NCI-H2196 treated with DMSO at 0.1 percent for 48 hours (cell line): Measurements from ENCODE around the gene RELL1.
A peak's percentile ranks its signal among the peaks of the same experiment; 100 is the strongest.

Experiments used
- DNase-seq: peaks from one replicate; lab custom pipeline; 2025; ENCODE audit not compliant: unreplicated experiment; lab: John Stamatoyannopoulos, UW

Gene RELL1

GRCh38 chr4:37667197-37668100 lies 18.7 kb downstream of the RELL1 start:
- no peak for DNase-seq

- DNase-seq = no peak
Measured at GRCh38 chr4:37666625-37667071, 19.5 kb downstream of the RELL1 start.

DNA sequence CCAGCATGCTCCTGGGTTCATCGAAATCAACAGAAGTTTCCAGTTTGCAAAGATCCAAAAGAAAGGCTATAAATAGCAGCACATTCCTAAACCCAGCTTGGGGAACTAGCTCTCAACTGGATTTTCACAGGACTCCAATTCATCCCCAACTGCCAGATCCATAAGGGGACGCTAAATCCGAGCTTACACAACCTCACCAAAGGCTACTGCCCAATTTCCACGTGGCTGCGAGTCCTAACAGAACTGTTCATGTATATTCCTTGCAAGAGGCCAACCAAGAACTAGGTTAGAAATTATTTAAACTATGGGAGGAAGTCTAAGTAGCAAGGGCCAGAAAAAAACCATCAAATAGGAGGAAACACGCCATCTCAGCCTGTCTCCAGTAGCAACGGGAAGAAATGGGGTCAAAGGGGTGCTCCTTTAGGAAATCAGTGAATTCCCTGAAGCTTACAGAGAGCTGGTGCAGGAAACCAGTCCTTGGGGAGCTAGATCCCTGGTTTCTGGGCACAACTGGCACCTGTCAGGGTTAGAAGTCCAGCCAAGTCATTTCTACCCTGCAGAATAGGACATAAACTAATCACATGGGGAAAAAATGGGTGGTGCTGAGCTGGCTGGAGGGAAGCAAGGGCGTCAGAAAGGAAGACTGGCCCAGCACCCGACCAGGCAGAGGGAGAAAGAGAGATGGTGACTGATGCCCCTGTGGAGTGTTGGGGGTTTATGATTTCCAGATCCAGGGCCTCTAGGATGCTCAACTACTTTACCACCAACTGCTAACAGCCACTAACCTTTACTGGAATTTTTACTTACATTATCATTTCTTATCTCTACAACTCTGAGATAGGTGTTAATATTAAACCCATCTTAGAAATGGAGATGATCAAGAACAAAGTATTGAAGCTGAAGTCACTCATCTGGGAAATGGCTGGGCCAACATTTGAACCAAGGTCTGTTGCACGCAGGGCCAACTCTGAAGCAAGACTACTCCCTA lies 20.5 kb downstream of the RELL1 start:
- DNase-seq = no peak

- DNase-seq = no peak
Measured at GRCh38 chr4:37664696-37665095, 21.5 kb downstream of the RELL1 start.

DNA sequence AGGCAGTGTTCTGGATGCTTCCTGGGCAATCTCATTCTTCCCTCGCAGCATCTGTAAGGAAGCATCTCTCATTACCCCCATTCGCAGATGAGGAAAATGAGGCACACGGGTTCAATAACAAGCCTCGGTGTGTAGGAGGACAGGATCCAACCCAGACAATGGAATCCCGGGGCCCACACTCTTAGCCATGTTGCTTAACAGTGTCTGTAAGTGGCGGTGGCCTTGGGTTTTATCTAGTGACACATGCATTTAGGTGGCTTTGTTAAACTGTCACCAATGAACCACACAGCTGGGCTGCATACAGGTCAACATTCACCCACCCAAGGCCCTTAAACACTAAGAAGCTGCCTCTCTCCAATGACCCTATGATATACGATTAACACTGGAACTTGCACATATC lies 22.6 kb downstream of the RELL1 start:
- no peak for DNase-seq

GRCh38 chr4:37662861-37663390 lies 23.2 kb downstream of the RELL1 start:
- DNase-seq = no peak

- DNase-seq = no peak
Measured at GRCh38 chr4:37662251-37662650, 23.9 kb downstream of the RELL1 start.

DNA sequence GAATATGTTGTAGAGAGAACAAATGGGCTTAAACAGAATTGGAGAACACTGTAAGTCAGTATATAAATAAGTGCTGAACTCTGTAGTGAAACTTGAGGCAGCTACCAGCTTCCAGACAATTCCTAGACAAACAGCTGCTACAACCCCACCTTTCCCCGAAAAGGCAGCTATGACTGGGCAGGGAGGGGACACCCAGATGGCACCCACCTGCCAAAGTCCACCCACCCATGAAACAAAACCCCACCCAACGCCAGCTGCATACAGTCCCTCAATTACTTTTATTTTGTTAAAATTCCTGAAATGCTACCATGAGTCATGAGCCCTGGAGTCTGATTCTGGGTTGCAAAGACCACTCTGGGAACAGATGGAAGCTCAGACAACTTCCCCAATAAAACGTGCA lies 24.4 kb downstream of the RELL1 start:
- no peak for DNase-seq

DNA sequence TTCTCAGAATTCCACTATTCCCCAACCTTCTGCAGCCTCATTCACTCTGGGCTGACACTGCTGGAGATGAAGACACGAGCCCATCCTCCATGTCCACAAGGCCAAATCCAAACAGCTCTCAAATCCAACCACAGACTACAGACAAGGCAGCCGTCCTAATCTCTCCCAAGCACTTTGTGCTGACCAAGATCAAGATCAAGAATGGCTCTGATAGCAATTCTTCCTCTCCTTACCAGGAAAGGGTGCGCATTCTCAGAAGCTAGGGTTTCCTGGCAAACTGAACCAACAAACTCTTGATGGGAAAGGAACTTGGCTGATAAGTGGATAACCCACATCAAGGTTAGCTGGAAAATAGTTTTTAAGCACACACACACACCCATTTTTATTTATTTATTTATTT lies 26.5 kb downstream of the RELL1 start:
- no peak for DNase-seq

GRCh38 chr4:37656649-37657048 lies 29.5 kb downstream of the RELL1 start:
- DNase-seq = no peak

DNA sequence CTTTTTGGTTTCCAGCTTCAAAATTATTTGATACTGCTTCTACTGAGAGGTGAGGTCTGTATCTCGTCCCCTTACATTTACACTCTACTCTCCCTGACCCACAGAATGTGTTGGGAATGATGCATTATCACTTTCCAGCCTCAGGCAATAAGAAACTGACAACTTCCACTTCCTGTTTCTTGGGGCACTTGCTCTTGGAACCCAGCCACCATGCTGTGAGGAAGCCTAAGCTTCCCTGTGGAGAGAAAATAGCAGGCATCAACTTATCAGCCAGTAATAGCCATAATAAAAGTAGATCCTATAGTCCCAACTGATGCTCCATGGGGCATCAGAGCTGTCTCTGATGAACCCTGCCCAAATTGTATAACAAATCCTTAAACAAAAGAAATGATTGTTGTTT lies 32.6 kb downstream of the RELL1 start:
- DNase-seq = no peak

DNA sequence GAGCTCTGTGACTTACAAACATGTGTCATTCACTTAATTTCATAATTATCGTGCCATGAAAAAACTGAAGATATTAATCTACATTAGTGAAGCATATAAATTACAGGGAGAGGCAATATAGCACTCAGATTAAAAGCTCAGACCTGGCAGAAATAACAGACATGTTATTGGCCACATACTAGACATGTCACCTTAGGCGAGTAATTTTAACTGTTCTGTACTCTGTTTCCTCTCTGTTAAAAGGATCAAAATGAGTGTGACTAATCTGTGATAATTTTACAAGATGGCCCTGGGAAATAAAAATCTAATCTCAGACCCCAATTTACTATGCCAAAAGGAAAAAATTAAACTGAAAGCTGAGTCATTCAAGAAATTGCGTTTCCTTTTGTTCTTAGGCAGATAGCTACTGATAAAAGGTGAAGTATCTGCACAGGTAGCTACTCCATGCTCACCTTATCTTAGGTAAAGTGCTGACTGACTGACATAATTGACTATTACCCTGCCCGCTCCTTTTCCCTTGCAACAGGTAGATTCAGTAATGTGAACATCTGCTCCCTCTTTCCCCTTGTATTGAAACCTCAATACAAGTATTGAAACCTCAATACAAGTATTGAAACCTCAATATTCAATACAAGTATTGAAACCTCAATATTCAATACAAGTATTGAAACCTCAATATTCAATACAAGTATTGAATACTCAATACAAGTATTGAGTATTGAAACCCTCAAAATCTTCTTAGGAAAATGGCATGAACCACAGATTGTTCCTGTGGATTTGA lies 33.2 kb downstream of the RELL1 start:
- DNase-seq = no peak

- DNase-seq = no peak
Measured at GRCh38 chr4:37651781-37652377, 34.3 kb downstream of the RELL1 start.

DNA sequence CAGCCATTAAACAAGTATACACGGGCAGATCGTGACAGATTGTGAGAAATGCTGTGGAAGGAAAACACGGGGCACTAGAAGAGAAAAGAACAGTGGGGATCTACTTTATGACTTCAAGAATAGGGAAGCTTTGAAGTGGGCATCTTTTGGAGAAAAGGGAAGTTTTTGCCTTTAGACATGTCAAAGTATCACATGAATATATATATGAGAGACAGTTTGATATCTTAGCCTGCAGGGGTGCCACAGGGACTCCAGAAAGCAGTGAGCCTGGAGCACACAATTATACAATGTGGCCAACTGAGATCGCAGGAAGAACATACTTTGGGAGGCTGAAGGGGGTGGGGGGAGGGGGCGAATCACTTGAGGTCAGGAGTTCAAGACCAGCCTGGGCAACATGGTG lies 35.7 kb downstream of the RELL1 start:
- no peak for DNase-seq

DNA sequence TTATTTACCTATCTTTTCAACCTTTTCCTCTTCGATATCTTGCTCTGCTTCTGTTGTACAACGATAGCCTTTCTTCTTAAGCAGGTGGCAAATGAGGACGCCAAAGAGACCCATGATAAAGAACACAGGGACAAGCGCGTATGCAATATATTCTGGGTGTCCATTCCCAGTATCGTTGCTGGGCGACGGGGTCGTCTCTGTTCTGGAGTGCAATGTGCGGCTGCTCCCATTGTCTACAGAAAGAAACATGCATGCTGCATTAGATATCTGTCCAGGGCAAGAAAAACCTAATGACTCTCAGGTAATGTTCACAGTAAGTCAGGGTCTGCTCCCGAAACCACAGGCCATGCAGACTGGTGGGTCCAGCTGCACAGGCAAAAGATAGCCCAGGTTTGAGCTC lies 36.9 kb downstream of the RELL1 start:
- DNase-seq = no peak

DNA sequence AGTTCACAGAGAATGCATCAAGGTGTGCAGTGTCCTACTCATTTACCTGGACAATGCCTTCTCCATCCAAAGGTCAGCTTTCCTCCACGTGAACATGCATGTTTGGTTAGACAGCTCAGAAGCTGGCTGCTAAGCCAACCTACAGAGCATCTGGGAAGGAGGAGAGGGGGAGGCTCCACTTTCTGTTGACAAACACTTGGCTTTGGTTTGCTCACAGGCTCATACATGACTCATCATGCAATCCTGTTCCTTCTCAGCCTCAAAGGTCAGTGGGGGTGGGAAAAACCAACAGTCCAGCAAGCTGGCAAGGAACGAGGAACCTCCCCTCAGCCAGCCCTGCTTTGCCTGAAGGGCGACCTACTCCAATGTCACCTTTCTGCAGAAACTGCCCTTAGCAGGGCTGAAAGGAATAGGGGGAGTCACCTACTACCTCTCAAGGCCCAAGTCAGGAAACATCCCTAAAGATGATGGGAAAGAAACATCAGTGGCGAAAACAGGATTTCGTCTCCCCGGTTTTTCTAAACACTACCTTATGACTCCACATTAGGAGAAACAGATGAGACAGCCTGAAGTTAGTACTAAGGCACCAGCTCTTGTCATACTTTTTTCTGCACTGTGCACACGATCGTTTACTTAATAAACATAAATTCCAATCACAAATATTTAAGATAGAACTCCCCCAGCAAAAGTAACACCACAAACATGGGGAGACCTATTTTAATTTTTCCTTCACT lies 37.9 kb downstream of the RELL1 start:
- DNase-seq = peak; percentile 87

DNA sequence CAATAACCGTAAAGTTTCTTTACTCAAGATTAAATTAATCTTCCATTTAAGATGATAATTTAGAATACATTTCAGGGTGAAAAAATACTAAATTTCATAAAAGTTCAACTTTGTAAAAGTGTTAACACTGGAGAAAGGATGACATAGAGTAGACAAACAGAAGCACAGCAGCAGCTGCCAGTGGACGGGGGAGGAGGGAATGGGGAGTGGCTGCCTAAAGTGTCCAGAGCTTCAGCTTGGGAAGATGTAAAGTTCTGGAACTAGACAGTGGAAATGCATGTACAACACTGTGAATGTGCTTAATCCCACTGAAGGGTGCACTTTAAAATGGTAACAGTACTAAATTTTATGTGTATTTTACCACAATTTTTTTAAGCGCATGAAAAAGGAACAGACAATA lies 39.9 kb downstream of the RELL1 start:
- DNase-seq = no peak

GRCh38 chr4:37645736-37646135 lies 40.4 kb downstream of the RELL1 start:
- DNase-seq = no peak

DNA sequence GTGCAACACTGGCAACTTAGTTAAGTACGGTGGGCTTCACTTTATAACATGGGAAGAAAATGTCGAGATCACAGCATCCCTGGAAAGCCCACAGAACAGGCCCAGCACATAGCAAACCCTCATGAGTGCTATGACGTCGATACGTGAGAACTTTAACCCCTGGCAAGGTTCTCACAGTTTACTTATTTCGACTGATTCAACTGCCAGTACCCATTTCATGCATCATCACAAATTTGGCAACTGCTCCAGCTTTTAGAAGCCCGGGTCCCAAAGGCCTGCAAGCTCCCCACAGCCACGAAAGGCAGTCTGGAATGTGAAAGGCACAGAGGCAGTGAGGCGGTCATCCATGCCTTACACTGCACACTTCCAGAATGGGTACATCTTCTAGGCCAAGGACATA lies 41.2 kb downstream of the RELL1 start:
- no peak for DNase-seq
